DMS53 (cell line): ENCODE data around the gene POLDIP2.

Source experiments
- DNase-seq: peaks from one replicate; lab custom pipeline; 2025; lab: John Stamatoyannopoulos, UW

POLDIP2 gene

GRCh38 chr17:28357061-28357900, at the start of gene POLDIP2:
Gene POLDIP2, minus strand, starts transcription at chr17:28357527. Its CDS starts 79 bp downstream, at chr17:28357448.
- peak; percentile 95 for DNase-seq

- DNase-seq, result peak; percentile 81
These were observed 49.1 kb upstream of the POLDIP2 start for GRCh38 chr17:28406473-28406814.

GRCh38 chr17:28405632-28406472, 48.5 kb upstream of the POLDIP2 start, which contains the start of gene SLC46A1:
Gene SLC46A1, minus strand, starts transcription at chr17:28406212. Its CDS starts 98 bp downstream, at chr17:28406114.
- DNase-seq, result peak; percentile 77

GRCh38 chr17:28404812-28405570, 47.7 kb upstream of the POLDIP2 start:
- DNase-seq, result peak; percentile 45

GRCh38 chr17:28404461-28404811, 47.1 kb upstream of the POLDIP2 start:
- no peak for DNase-seq

GRCh38 chr17:28404007-28404406, 46.7 kb upstream of the POLDIP2 start:
- no peak for DNase-seq

- DNase-seq, result no peak
These were observed 45.5 kb upstream of the POLDIP2 start for GRCh38 chr17:28402844-28403243.

- DNase-seq, result peak; percentile 76
These were observed 44.9 kb upstream of the POLDIP2 start for GRCh38 chr17:28402224-28402630.

- no peak for DNase-seq
These were observed 42.5 kb upstream of the POLDIP2 start for GRCh38 chr17:28399808-28400207.

GRCh38 chr17:28398280-28398981, 41.1 kb upstream of the POLDIP2 start:
- peak; percentile 34 for DNase-seq

- no peak for DNase-seq
These were observed 40.5 kb upstream of the POLDIP2 start for GRCh38 chr17:28397687-28398279.

- DNase-seq, result no peak
These were observed 39.9 kb upstream of the POLDIP2 start for GRCh38 chr17:28397275-28397674.

GRCh38 chr17:28396635-28397239, 39.4 kb upstream of the POLDIP2 start:
- DNase-seq, result no peak

- DNase-seq, result no peak
These were observed 38.6 kb upstream of the POLDIP2 start for GRCh38 chr17:28395968-28396367.

GRCh38 chr17:28395426-28395825, 38.1 kb upstream of the POLDIP2 start:
- no peak for DNase-seq

GRCh38 chr17:28394337-28395116, 37.2 kb upstream of the POLDIP2 start:
- no peak for DNase-seq

GRCh38 chr17:28392491-28392890, 35.2 kb upstream of the POLDIP2 start:
- no peak for DNase-seq

GRCh38 chr17:28391401-28391800, 34.1 kb upstream of the POLDIP2 start:
- DNase-seq, result no peak

GRCh38 chr17:28390984-28391383, 33.7 kb upstream of the POLDIP2 start:
- DNase-seq, result no peak

- DNase-seq, result no peak
These were observed 33.2 kb upstream of the POLDIP2 start for GRCh38 chr17:28390563-28390962.
